ENCODE results near the gene IRF1. TPM values are rescaled to one million over a fixed set of nuclear protein-coding genes. Genes with fewer than 3 reads are reported as not detected.

Gene IRF1
- total RNA-seq, 1 donor from 2014 or later = 12.6 TPM

- DNase-seq = no peak
- no peak for ATAC-seq
- intact Hi-C loops (cut with micrococcal nuclease) = no loop called here
These were observed 11.2 kb downstream of the IRF1 start for GRCh38 chr5:132479111-132479951.

GRCh38 chr5:132478366-132478871 lies 12.2 kb downstream of the IRF1 start:
- DNase-seq (no peak), ATAC-seq (peak; percentile 4)
- intact Hi-C loops (cut with micrococcal nuclease) = no loop called here

GRCh38 chr5:132477784-132478365 lies 12.7 kb downstream of the IRF1 start:
- ATAC-seq = peak; percentile 1
- no peak for DNase-seq
- intact Hi-C loops (cut with micrococcal nuclease) = no loop called here

- DNase-seq (no peak), ATAC-seq (no peak)
- intact Hi-C loops (cut with micrococcal nuclease) = no loop called here
These were observed 13.4 kb downstream of the IRF1 start for GRCh38 chr5:132476876-132477781.

- ATAC-seq (peak; percentile 80), DNase-seq (no peak)
- intact Hi-C loops (cut with micrococcal nuclease) = no loop called here
These were observed 14.3 kb downstream of the IRF1 start for GRCh38 chr5:132475987-132476875.

GRCh38 chr5:132475497-132475882 lies 15.1 kb downstream of the IRF1 start:
- intact Hi-C loops (cut with micrococcal nuclease) = no loop called here
- ATAC-seq (peak; percentile 70), DNase-seq (no peak)

GRCh38 chr5:132474881-132475496 lies 15.6 kb downstream of the IRF1 start:
- DNase-seq (no peak), ATAC-seq (peak; percentile 1)
- intact Hi-C loops (cut with micrococcal nuclease) = no loop called here

GRCh38 chr5:132474131-132474723 lies 16.3 kb downstream of the IRF1 start:
- no peak for DNase-seq
- intact Hi-C loops (cut with micrococcal nuclease) = no loop called here
- ATAC-seq = no peak

GRCh38 chr5:132473668-132474067 lies 16.9 kb downstream of the IRF1 start:
- intact Hi-C loops (cut with micrococcal nuclease) = no loop called here
- no peak for DNase-seq
- ATAC-seq = no peak

GRCh38 chr5:132473019-132473531 lies 17.5 kb downstream of the IRF1 start:
- intact Hi-C loops (cut with micrococcal nuclease) = no loop called here
- ATAC-seq (no peak), DNase-seq (no peak)

- DNase-seq = no peak
- intact Hi-C loops (cut with micrococcal nuclease) = no loop called here
- no peak for ATAC-seq
These were observed 18.1 kb downstream of the IRF1 start for GRCh38 chr5:132472431-132472830.

GRCh38 chr5:132471944-132472343 lies 18.6 kb downstream of the IRF1 start:
- DNase-seq (no peak), ATAC-seq (no peak)
- intact Hi-C loops (cut with micrococcal nuclease) = no loop called here

GRCh38 chr5:132471151-132471907 lies 19.2 kb downstream of the IRF1 start:
- ATAC-seq (no peak), DNase-seq (no peak)
- intact Hi-C loops (cut with micrococcal nuclease) = no loop called here

- intact Hi-C loops (cut with micrococcal nuclease) = no loop called here
- DNase-seq (no peak), ATAC-seq (peak; percentile 20)
These were observed 20.0 kb downstream of the IRF1 start for GRCh38 chr5:132470596-132470995.

- intact Hi-C loops (cut with micrococcal nuclease) = no loop called here
These were observed 20.6 kb downstream of the IRF1 start for GRCh38 chr5:132470010-132470392.

GRCh38 chr5:132469380-132470009 lies 21.1 kb downstream of the IRF1 start:
- no peak for ATAC-seq
- intact Hi-C loops (cut with micrococcal nuclease) = no loop called here
- DNase-seq = no peak

More at GRCh38 chr5:132470010-132470392, 20.6 kb downstream of the IRF1 start:
- ATAC-seq (peak; percentile 26), DNase-seq (no peak)
